Ovary (tissue), 9 donors: ENCODE data around the gene MCU. TPM values are rescaled to one million over a fixed set of nuclear protein-coding genes. Genes with fewer than 3 reads are reported as not detected.

ENCODE experiments used
- DNase-seq, 5 donors: peaks; one replicate each; pipeline ENCODE4 v3.0.0-alpha.2; 2019 to 2020
- H3K27ac ChIP-seq, 2 donors: fragments of 200-600 bp; one replicate each; pipeline versions ENCODE4 v1.5.1 to v1.8.0; 2019 to 2022
- H3K27me3 ChIP-seq: fragments of 200-600 bp; one replicate; pipeline ENCODE4 v1.8.0; 2022
- H3K36me3 ChIP-seq: fragments of 200-600 bp; sonication (generic); one replicate; pipeline ENCODE4 v1.5.1; 2019
- H3K4me1 ChIP-seq: one replicate; pipeline ENCODE4 v1.8.1; 2013; ENCODE audit warnings: mild to moderate bottlenecking, moderate library complexity; ENCODE audit not compliant: insufficient read depth
- H3K4me3 ChIP-seq: fragments of 200-600 bp; sonication (generic); one replicate; pipeline ENCODE4 v1.5.1; 2017
- H3K9me3 ChIP-seq, 2 donors: fragments of 200-600 bp in 1 of 2; sonication (generic) in 1 of 2; one replicate each; pipeline versions ENCODE4 v1.5.1 to v1.8.1; 2013 to 2019; ENCODE audit warnings: mild to moderate bottlenecking in 1 of 2, moderate library complexity in 1 of 2
- CTCF ChIP-seq, 3 donors: fragments of 450-650 bp in 2 of 3; fragments of 200-600 bp in 1 of 3; IDR thresholded peaks; one replicate each; pipeline versions ENCODE4 v1.5.1 to v1.8.0; 2016 to 2022; ENCODE audit warnings: antibody characterized with exemption in 3 of 3, mild to moderate bottlenecking in 1 of 3
- EP300 ChIP-seq: sonication (generic); formaldehyde crosslinking; IDR thresholded peaks from one replicate; pipeline ENCODE4 v1.6.1; 2017; ENCODE audit warnings: antibody characterized with exemption
- POLR2A ChIP-seq: fragments of 450-650 bp; IDR thresholded peaks from one replicate; pipeline ENCODE4 v1.6.1; 2017; ENCODE audit warnings: antibody characterized with exemption, mild to moderate bottlenecking, moderate library complexity
- WGBS, 3 donors: extraction: QIAGEN DNeasy Blood & Tissue Kit in 1 of 3; methylation state at CpG; one replicate each; pipeline versions ENCODE4 v1.1.5 to v1.1.7; 2013 to 2017; 5-methylcytosine and 5-hydroxymethylcytosine counted together
- intact Hi-C, 4 donors: fragments of 100-400 bp; cut with DNase I; formaldehyde crosslinking; loops; one replicate each; pipeline versions ENCODE4 v1.11.0 to v1.15.1; 2022 to 2023
- polyA plus RNA-seq, 2 donors: library from polyadenylated mRNA; stranded (reverse); fragments of 200-250 nt in 1 of 2; fragments of 350-450 nt in 1 of 2; fragmentation: Illumina TruSeq in 1 of 2; extraction: RNeasy Lipid Tissue Mini Kit (QIAGEN cat#74804) in 1 of 2; gene quantifications; one replicate each; pipeline ENCODE4 v1.2.3, GENCODE V29; 2013 to 2014
- total RNA-seq, 7 donors: library from RNA; depleted of rRNA in 2 of 7; stranded (reverse); fragments of >200 nt in 2 of 7; fragmentation: NEBNext Ultra II Directional in 3 of 7; extraction: Animal tissue kit (Norgen Biotek cat#: 25700) in 3 of 7; gene quantifications; one replicate each; pipeline versions ENCODE4 v1.1.0 to v1.2.4, GENCODE V29; 2016 to 2023
- donor health status: DM: no; HTN: no; CAD: no; lungs with moderate emphysema.
- donor health status: DM: no; HTN: no; CAD: no.
- donor health status: Bipolar disorder and iron deficiency.
- donor health status: DM: yes; HTN: yes; CAD: no.
- donor health status: DM: no; HTN: no; CAD: no.
- donor health status: DM: yes; HTN: yes; CAD: no.

The MCU gene
- total and polyA plus RNA-seq, 9 donors: 10.3 to 27.1 (median 12.8) TPM

GRCh38 chr10:72851509-72851908 is 159.6 kb downstream of the MCU start:
- H3K27ac ChIP-seq: no peak overlapping the region
- H3K36me3 ChIP-seq: no peaks in the 10 kb centered on the region
- no peaks in the 10 kb centered on the region for H3K4me1 ChIP-seq
- intact Hi-C loops: no loop called here
- WGBS, 3 donors: 90 to 98% (median 95%) methylated on average over 1 of the region's 1 CpG
- no peak for TF ChIP-seq CTCF (IDR thresholded peaks at IDR 0.05)
- TF ChIP-seq EP300: no peak
- TF ChIP-seq POLR2A: no peak
- H3K9me3 ChIP-seq: no peaks in the 10 kb centered on the region
- no peaks in the 10 kb centered on the region for H3K27me3 ChIP-seq
- DNase-seq: no peak
- H3K4me3 ChIP-seq: no peak overlapping the region

GRCh38 chr10:72852508-72852907 is 160.6 kb downstream of the MCU start:
- WGBS, 3 donors: 93 to 98% (median 98%) methylated on average over 2 of the region's 2 CpGs
- no peaks in the 10 kb centered on the region for H3K27me3 ChIP-seq
- intact Hi-C loops: no loop called here

GRCh38 chr10:72855129-72855528 is 163.2 kb downstream of the MCU start:
- intact Hi-C loops: no loop called here
- no peak overlapping the region for H3K27ac ChIP-seq
- H3K4me1 ChIP-seq: no peaks in the 10 kb centered on the region
- no peak overlapping the region for H3K4me3 ChIP-seq
- no peak for DNase-seq
- no peaks in the 10 kb centered on the region for H3K36me3 ChIP-seq
- TF ChIP-seq CTCF (IDR thresholded peaks at IDR 0.05) (no peak), EP300 (no peak), POLR2A (no peak)
- no peaks in the 10 kb centered on the region for H3K27me3 ChIP-seq
- no peaks in the 10 kb centered on the region for H3K9me3 ChIP-seq

More at GRCh38 chr10:72852508-72852907, 160.6 kb downstream of the MCU start:
- no peak overlapping the region for H3K27ac ChIP-seq
- no peaks in the 10 kb centered on the region for H3K9me3 ChIP-seq
- no peak overlapping the region for H3K4me3 ChIP-seq
- DNase-seq: no peak
- TF ChIP-seq CTCF (IDR thresholded peaks at IDR 0.05): no peak
- no peak for TF ChIP-seq EP300
- no peak for TF ChIP-seq POLR2A
- no peaks in the 10 kb centered on the region for H3K36me3 ChIP-seq
- H3K4me1 ChIP-seq: no peaks in the 10 kb centered on the region

GRCh38 chr10:72855790-72856189 is 163.8 kb downstream of the MCU start:
- Histone ChIP-seq H3K4me1 (no peaks in the 10 kb centered on the region), H3K4me3 (no peak overlapping the region), H3K9me3 (no peaks in the 10 kb centered on the region), H3K27ac (no peak overlapping the region), H3K27me3 (no peaks in the 10 kb centered on the region), H3K36me3 (no peaks in the 10 kb centered on the region)
- no peak for DNase-seq
- 84 to 92% (median 85%) methylated on average over 2 of the region's 2 CpGs for WGBS, 3 donors
- TF ChIP-seq POLR2A (no peak), CTCF (IDR thresholded peaks at IDR 0.05) (no peak), EP300 (no peak)
- intact Hi-C loops: no loop called here

GRCh38 chr10:72858067-72858466 is 166.1 kb downstream of the MCU start:
- 97 to 99% (median 97%) methylated on average over 6 of the region's 6 CpGs for WGBS, 3 donors
- no peaks in the 10 kb centered on the region for H3K27me3 ChIP-seq
- H3K4me1 ChIP-seq: no peaks in the 10 kb centered on the region
- H3K9me3 ChIP-seq: no peaks in the 10 kb centered on the region
- H3K4me3 ChIP-seq: no peak overlapping the region
- intact Hi-C loops: no loop called here
- no peak overlapping the region for H3K27ac ChIP-seq
- TF ChIP-seq EP300: no peak
- no peak for TF ChIP-seq CTCF (IDR thresholded peaks at IDR 0.05)
- no peak for TF ChIP-seq POLR2A
- DNase-seq: no peak
- no peaks in the 10 kb centered on the region for H3K36me3 ChIP-seq
